Endothelial cell of umbilical vein (primary cell): ENCODE measurements around the gene CRACR2A. TPM values are rescaled to one million over a fixed set of nuclear protein-coding genes. Genes with fewer than 3 reads are reported as not detected.

Experiments used
- BruUV-seq: library from RNA; stranded (reverse); fragments of 400-500 nt; replicated peaks from 2 replicates; lab custom pipeline; 2021; lab: Mats Ljungman, UMichigan
- CTCF ChIA-PET: fragments of 300-600, 350-600 bp; sonication (Branson Sonifier 250); formaldehyde crosslinking; loops from one replicate; lab custom pipeline; 2021; ENCODE audit warnings: antibody characterized with exemption, inconsistent platforms; lab: Charles Lee
- POLR2A ChIA-PET: fragments of 300-600, 350-600 bp; sonication (Branson Sonifier 250); formaldehyde crosslinking; loops from one replicate; lab custom pipeline; 2021; ENCODE audit warnings: antibody characterized with exemption, inconsistent platforms; lab: Charles Lee
- DNase-seq: peaks from one replicate; pipeline ENCODE4 v3.0.0-alpha.2; 2011; ENCODE audit warnings: low read depth, low spot score
- FAIRE-seq: peaks from 2 replicates; lab custom pipeline; 2011; peaks lifted over from hg19 to GRCh38; lab: Jason Lieb, UNC
- H2AFZ ChIP-seq: 2 replicates; pipeline ENCODE4 v1.6.0; 2012; ENCODE audit warnings: low read depth, low read length, control low read depth, inconsistent platforms
- H3K27ac ChIP-seq: 2 replicates; pipeline ENCODE4 v1.5.1; 2011; ENCODE audit warnings: low read depth, mild to moderate bottlenecking, control low read depth, low read length, moderate library complexity; ENCODE audit not compliant: insufficient read depth
- H3K27me3 ChIP-seq, 2 experiments: 2 replicates each; pipeline versions ENCODE4 v1.6.0 to v1.6.1; 2011; ENCODE audit warnings: low read length in 2 of 2, mixed read lengths in 1 of 2; ENCODE audit not compliant: control insufficient read depth in 2 of 2, insufficient read depth in 2 of 2
- H3K36me3 ChIP-seq, 2 experiments: 2 replicates in 1 of 2; 3 replicates in 1 of 2; pipeline ENCODE4 v1.5.1; 2011; ENCODE audit warnings: low read length in 2 of 2, mild to moderate bottlenecking in 1 of 2, moderate library complexity in 1 of 2; ENCODE audit not compliant: control insufficient read depth in 2 of 2, insufficient read depth in 2 of 2; ENCODE audit errors: extremely low read depth in 1 of 2
- H3K4me1 ChIP-seq: 3 replicates; pipeline ENCODE4 v1.5.1; 2011; ENCODE audit warnings: mild to moderate bottlenecking, low read length; ENCODE audit not compliant: control insufficient read depth, insufficient read depth; ENCODE audit errors: extremely low read depth
- H3K4me2 ChIP-seq: 2 replicates; pipeline ENCODE4 v1.6.1; 2011; ENCODE audit warnings: low read length, control low read depth, mixed read lengths; ENCODE audit not compliant: insufficient read depth
- H3K4me3 ChIP-seq, 3 experiments: fragments of 200-600 bp in 1 of 3; sonication (generic), shearing (Covaris generic) in 1 of 3; replicated peaks in 1 of 3; 2 replicates each; pipeline ENCODE4 v1.5.1; 2011 to 2016; ENCODE audit warnings: control low read depth in 3 of 3, low read length in 3 of 3, mild to moderate bottlenecking in 2 of 3, inconsistent platforms in 1 of 3, low read depth in 1 of 3, moderate library complexity in 1 of 3; ENCODE audit not compliant: insufficient read depth in 1 of 3
- H3K79me2 ChIP-seq: 2 replicates; pipeline ENCODE4 v1.6.0; 2012; ENCODE audit warnings: low read length, inconsistent platforms; ENCODE audit not compliant: control insufficient read depth, insufficient read depth
- H3K9ac ChIP-seq: replicated peaks from 2 replicates; pipeline ENCODE3; 2011; ENCODE audit warnings: low read length, control low read depth; ENCODE audit not compliant: insufficient read depth; ENCODE audit errors: extremely low read depth
- H3K9me1 ChIP-seq: replicated peaks from 3 replicates; pipeline ENCODE4 v1.6.0; 2011; ENCODE audit warnings: mild to moderate bottlenecking, low read length; ENCODE audit not compliant: control insufficient read depth, insufficient read depth; ENCODE audit errors: extremely low read depth
- H3K9me3 ChIP-seq: replicated peaks from 2 replicates; pipeline ENCODE4 v1.5.1; 2012; ENCODE audit warnings: low read length, inconsistent platforms; ENCODE audit not compliant: control insufficient read depth, insufficient read depth
- H4K20me1 ChIP-seq: replicated peaks from 2 replicates; pipeline ENCODE3; 2011; ENCODE audit warnings: mild to moderate bottlenecking, low read length; ENCODE audit not compliant: control insufficient read depth, insufficient read depth; ENCODE audit errors: extremely low read depth
- CTCF ChIP-seq, 2 donors: IDR thresholded peaks; 1 replicate in 1 of 2; 2 replicates in 1 of 2; pipeline ENCODE4 v1.5.1; 2011; ENCODE audit warnings: low read length in 2 of 2, mild to moderate bottlenecking in 2 of 2, moderate library complexity in 2 of 2, control low read depth in 1 of 2, inconsistent platforms in 1 of 2, low read depth in 1 of 2; ENCODE audit not compliant: insufficient read depth in 1 of 2; ENCODE audit errors: extremely low read depth in 1 of 2
- EZH2 ChIP-seq: IDR thresholded peaks from 2 replicates; pipeline ENCODE4 v1.6.1; 2012; ENCODE audit warnings: borderline replicate concordance, low read depth, mild to moderate bottlenecking, moderate library complexity, low read length, inconsistent platforms; ENCODE audit not compliant: severe bottlenecking
- FOS ChIP-seq: IDR thresholded peaks from 2 replicates; pipeline ENCODE4 v1.6.1; 2011; ENCODE audit warnings: mild to moderate bottlenecking, low read length, moderate library complexity, borderline replicate concordance; ENCODE audit not compliant: insufficient read depth
- GATA2 ChIP-seq: IDR thresholded peaks from 2 replicates; pipeline ENCODE4 v1.7.0; 2011; ENCODE audit warnings: low read depth, mild to moderate bottlenecking, moderate library complexity, mixed read lengths, low read length; ENCODE audit not compliant: insufficient read length, insufficient read depth
- JUN ChIP-seq: IDR thresholded peaks from 2 replicates; pipeline ENCODE4 v1.6.1; 2011; ENCODE audit warnings: borderline replicate concordance, low read depth; ENCODE audit not compliant: insufficient read length, insufficient read depth
- MAX ChIP-seq: IDR thresholded peaks from 2 replicates; pipeline ENCODE4 v1.6.1; 2011; ENCODE audit not compliant: insufficient read depth, insufficient read length
- MYC ChIP-seq: IDR thresholded peaks from one replicate; pipeline ENCODE4 v1.6.1; 2011; ENCODE audit warnings: mild to moderate bottlenecking, low read depth, low read length
- POLR2A ChIP-seq: IDR thresholded peaks from 2 replicates; pipeline ENCODE4 v1.6.1; 2012; ENCODE audit warnings: low read depth, mild to moderate bottlenecking, control low read depth, low read length
- POLR2AphosphoS5 ChIP-seq: IDR thresholded peaks from 2 replicates; pipeline ENCODE4 v1.6.1; 2012; ENCODE audit warnings: low read depth, mild to moderate bottlenecking, control low read depth, low read length, moderate library complexity; ENCODE audit not compliant: insufficient read depth
- dilution Hi-C: fragments of 300-500 bp; cut with MboI; formaldehyde crosslinking; loops from one replicate; pipeline ENCODE4 v1.15.0; 2019; ENCODE audit warnings: low sequenced_read_pairs; ENCODE audit not compliant: extremely low pct_ligation_motif_present
- intact Hi-C: fragments of 100-400 bp; cut with micrococcal nuclease; formaldehyde crosslinking; loops from one replicate; pipeline ENCODE4 v1.10.0; 2022
- polyA plus RNA-seq, 4 experiments: library from polyadenylated mRNA; depleted of rRNA in 3 of 4; stranded (reverse) in 3 of 4; unstranded in 1 of 4; fragments of >200 nt; gene quantifications; 2 replicates each; pipeline versions ENCODE4 v1.2.1 to v1.2.3, GENCODE V29; 2011 to 2012; ENCODE audit warnings: missing spikeins in 1 of 4
- total RNA-seq: library from RNA; stranded (reverse); gene quantifications from 2 replicates; pipeline ENCODE4 v1.2.3, GENCODE V29; 2021

CRACR2A gene
- total and polyA plus RNA-seq, 2 donors (not counting 3 experiments of a cell fraction or from before 2014, with no cell fraction given) = 4.4 to 15.9 TPM

- FAIRE-seq (no peak), DNase-seq (no peak)
- Histone ChIP-seq H3K4me1 (no peaks in the 10 kb centered on the region), H3K36me3 (no peaks in the 10 kb centered on the region), H2AFZ (no peak overlapping the region), H3K27ac (no peak overlapping the region), H3K79me2 (no peaks in the 10 kb centered on the region), H3K9me1 (no peaks in the 10 kb centered on the region), H3K9me3 (no peaks in the 10 kb centered on the region), H3K4me3 (no peak overlapping the region), H3K4me2 (no peak overlapping the region), H3K27me3 (peaks cover 2 to 3% of the 10 kb centered on the region in 2 experiments), H4K20me1 (no peaks in the 10 kb centered on the region), H3K9ac (no peak overlapping the region)
- TF ChIP-seq GATA2 (no peak), MYC (no peak), EZH2 (no peak), POLR2A (no peak), MAX (no peak), CTCF (IDR thresholded peaks at IDR 0.05; ENCODE audit: extremely low read depth in 1 of 2, insufficient read depth in 1 of 2, low read depth in 1 of 2, low read length in 2 of 2) (no peak), JUN (no peak), POLR2AphosphoS5 (no peak), FOS (no peak)
- intact Hi-C loops (no loop called here), dilution Hi-C loops (no loop called here)
- ChIA-PET POLR2A (no interaction called here), CTCF (no interaction called here)
- no TSS peak for BruUV-seq
Observed at GRCh38 chr12:3600951-3601350, 152.0 kb downstream of the CRACR2A start.
